ENCODE measurements around the gene TMEM179. TPM values are rescaled to one million over a fixed set of nuclear protein-coding genes. Genes with fewer than 3 reads are reported as not detected.

TMEM179 gene
- total and polyA plus RNA-seq, 10 of the 15 experiments (the other 5 are each of a cell fraction or from before 2014, with no cell fraction given) = not detected

DNA sequence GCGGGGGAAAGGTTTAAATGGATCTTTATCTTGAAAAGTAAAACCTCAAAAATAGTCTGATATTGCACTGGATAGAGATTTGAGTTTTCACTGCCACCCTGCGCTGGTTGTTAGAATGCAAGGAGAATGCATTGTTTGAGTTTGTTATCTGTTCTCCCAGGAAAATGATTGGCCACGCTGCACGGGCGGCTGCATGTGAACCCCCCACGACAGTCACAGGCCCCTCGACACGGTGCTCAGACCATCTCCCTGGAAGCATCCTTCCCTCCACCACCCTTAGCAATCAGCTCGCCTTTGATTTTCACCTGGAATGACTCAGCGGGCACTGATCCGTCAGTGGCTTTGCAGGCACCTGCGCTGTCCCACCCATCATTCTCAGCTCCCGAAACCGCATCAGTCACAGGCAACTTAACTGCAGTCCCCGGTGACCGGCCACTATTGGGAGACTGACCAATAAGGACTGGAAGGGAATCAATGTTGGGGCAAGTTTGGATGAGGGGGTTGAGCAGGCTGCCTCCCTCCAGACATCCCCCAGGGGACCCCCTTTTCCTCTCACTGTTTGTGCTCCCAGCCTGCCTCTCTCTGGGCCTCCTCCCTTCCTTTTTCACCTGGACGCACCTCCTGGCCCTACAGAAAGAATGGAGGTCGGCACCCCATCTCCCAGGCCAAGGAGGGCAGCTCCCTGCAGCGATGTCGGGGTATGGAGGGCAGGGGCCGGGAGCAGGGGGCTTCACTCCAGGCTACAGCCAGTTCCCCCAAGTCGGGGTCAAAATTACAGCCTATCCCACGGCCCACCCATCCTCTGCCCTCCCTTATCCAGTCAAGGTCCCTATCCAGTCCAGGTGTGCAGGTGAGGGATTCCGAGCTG lies 53.5 kb downstream of the TMEM179 start:
- ChIA-PET CTCF (no interaction called here), RAD21 (ENCODE audit: unreplicated experiment) (no interaction called here), SMC1A (ENCODE audit: uncharacterized antibody, unreplicated experiment) (no interaction called here), POLR2A (no interaction called here)
- DNase-seq (ENCODE audit: low read depth, low spot score) (no peak), FAIRE-seq (no peak), ATAC-seq (no peak)
- no peak overlapping the region for H3K9ac ChIP-seq (ENCODE audit: control insufficient read depth, insufficient read depth, low read length)
- intact Hi-C loops (cut with micrococcal nuclease; ENCODE audit: unreplicated experiment) = no loop called here
- no peaks in the 10 kb centered on the region for H3K36me3 ChIP-seq (ENCODE audit: control insufficient read depth in 2 of 2, insufficient read depth in 2 of 2, low read length in 1 of 2)
- H3K27ac ChIP-seq (ENCODE audit: control insufficient read depth, insufficient read depth) = no peak overlapping the region
- no peak overlapping the region for H3K4me3 ChIP-seq
- no TSS peak for BruUV-seq (replicated peaks)
- WGBS (ENCODE audit: insufficient coverage, insufficient replicate concordance, low lambda C conversion rate, missing lambda C conversion rate) = 28% methylated on average over 24 of the region's 24 CpGs
- no peaks in the 10 kb centered on the region for H4K20me1 ChIP-seq (ENCODE audit: control insufficient read depth, insufficient read depth)
- peaks cover 0 to 4% of the 10 kb centered on the region in 2 experiments; a peak in 2 of 4 replicates for H3K27me3 ChIP-seq (replicated peaks in 1 of 2; ENCODE audit: control insufficient read depth in 2 of 2, insufficient read depth in 2 of 2, low read length in 1 of 2)
- H3K4me1 ChIP-seq (ENCODE audit: control insufficient read depth, insufficient read depth, low read length) = no peaks in the 10 kb centered on the region
- no peak overlapping the region for H2AFZ ChIP-seq (ENCODE audit: control insufficient read depth, low read depth, low read length)
- TF ChIP-seq, protein P1, sequence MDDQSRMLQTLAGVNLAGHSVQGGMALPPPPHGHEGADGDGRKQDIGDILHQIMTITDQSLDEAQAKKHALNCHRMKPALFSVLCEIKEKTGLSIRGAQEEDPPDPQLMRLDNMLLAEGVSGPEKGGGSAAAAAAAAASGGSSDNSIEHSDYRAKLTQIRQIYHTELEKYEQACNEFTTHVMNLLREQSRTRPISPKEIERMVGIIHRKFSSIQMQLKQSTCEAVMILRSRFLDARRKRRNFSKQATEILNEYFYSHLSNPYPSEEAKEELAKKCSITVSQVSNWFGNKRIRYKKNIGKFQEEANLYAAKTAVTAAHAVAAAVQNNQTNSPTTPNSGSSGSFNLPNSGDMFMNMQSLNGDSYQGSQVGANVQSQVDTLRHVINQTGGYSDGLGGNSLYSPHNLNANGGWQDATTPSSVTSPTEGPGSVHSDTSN (IDR thresholded peaks at IDR 0.05; ENCODE audit: insufficient replicate concordance, low read depth, low read length) = no peak
- TF ChIP-seq, protein P2, sequence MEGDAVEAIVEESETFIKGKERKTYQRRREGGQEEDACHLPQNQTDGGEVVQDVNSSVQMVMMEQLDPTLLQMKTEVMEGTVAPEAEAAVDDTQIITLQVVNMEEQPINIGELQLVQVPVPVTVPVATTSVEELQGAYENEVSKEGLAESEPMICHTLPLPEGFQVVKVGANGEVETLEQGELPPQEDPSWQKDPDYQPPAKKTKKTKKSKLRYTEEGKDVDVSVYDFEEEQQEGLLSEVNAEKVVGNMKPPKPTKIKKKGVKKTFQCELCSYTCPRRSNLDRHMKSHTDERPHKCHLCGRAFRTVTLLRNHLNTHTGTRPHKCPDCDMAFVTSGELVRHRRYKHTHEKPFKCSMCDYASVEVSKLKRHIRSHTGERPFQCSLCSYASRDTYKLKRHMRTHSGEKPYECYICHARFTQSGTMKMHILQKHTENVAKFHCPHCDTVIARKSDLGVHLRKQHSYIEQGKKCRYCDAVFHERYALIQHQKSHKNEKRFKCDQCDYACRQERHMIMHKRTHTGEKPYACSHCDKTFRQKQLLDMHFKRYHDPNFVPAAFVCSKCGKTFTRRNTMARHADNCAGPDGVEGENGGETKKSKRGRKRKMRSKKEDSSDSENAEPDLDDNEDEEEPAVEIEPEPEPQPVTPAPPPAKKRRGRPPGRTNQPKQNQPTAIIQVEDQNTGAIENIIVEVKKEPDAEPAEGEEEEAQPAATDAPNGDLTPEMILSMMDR (IDR thresholded peaks at IDR 0.05 in 2 of 3, conservative IDR thresholded peaks at IDR 0.05 in 1 of 3; ENCODE audit: control insufficient read depth in 2 of 3, extremely low read depth in 1 of 3, insufficient read depth in 1 of 3, low read depth in 3 of 3, low read length in 3 of 3) = peak in 1 of 3 experiments; percentile 9; a peak in 1 of 6 replicates
- no peak overlapping the region for H3K4me2 ChIP-seq (ENCODE audit: control insufficient read depth, insufficient read depth)
- no peaks in the 10 kb centered on the region for H3K79me2 ChIP-seq (ENCODE audit: control insufficient read depth, insufficient read depth, low read length)
- in situ Hi-C loops (cut with MboI) = no loop called here
- H3K9me3 ChIP-seq (replicated peaks; ENCODE audit: control insufficient read depth, insufficient read depth, low read length) = no peaks in the 10 kb centered on the region
